GM21723 (cell line): ENCODE results near the gene ATP5F1B.
"Not testable (repeated sequence)": the region's sequence is repeated elsewhere in the genome, so short reads cannot be mapped to it uniquely, and the experiment has no call there.

Source experiments
- ATAC-seq: cut with Tn5 transposase; IDR thresholded peaks from one replicate; pipeline ENCODE4 v1.9.1; 2021; ENCODE audit warnings: mild to moderate bottlenecking, moderate library complexity; ENCODE audit not compliant: unreplicated experiment

Gene ATP5F1B

DNA sequence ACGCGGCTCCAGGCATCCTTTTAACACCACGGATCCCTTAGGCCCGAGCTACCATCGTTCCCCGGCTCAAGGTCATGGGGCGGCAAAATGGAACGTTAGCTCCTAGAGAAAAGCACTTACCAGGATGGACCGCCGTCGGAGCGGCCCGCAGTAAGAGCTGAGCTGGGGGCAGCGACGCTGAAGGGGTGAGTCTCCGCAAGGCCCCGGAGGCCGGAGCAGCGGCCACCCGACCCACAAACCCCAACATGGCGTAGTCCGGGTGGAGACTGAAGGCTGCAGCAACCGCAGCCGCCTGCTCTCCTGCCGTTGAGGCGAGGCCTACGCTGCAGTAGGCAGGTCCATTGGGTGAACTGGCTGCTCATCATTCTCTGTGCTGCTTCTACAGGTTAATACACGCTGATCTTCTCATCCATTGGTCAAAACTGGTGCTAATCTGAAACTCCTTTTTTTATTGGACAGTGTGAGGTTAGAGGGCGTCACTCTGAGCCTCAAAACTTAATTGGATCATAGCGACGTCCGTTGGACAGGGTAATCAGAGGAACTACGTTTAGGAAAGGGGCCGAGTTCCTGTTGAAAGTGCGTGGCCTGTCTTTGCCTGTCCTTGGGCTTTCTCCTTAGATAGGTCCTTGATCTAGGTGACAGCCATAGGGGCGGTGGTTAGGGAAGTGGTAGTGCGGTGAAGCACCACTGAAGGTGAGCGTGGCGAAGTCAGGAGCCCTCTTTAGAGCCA is at the start of gene ATP5F1B:
ATP5F1B (minus strand) TSS at position 268 of the 730 bp plus-strand sequence; CDS start at position 247, 21 bp downstream.
- ATAC-seq, result peak; percentile 98

DNA sequence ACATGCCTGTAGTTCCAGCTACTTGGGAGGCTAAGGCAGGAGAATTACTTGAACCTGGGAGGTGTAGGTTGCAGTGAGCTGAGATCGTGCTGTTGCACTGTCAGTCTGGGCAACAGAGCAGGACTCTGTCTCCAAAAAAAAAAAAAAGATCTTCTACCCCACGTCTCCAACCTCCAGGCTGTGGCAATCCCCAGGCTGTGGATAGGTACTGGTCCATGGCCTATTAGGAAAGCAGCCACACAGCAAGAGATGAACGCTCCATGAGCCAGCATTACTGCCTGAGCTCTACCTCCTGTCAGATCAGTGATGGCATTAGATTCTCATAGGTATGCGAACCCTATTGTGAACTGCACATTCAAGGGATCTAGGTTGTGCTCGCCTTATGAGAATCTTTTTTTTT is 48.4 kb upstream of the ATP5F1B start:
- no peak for ATAC-seq

DNA sequence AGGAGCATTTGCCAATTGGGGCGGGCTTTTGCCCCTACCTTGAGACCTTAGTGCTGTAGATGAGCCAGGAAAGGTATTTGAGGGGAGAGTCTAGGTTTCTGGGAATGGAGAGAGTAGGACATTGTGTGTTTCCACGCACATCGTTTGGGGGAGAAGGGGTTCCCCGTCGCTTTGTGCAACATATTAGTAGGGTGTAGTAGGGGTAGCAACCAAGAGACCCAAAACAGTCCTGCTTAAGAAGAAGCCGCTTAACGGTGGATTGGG is 43.0 kb upstream of the ATP5F1B start:
- ATAC-seq, result no peak

DNA sequence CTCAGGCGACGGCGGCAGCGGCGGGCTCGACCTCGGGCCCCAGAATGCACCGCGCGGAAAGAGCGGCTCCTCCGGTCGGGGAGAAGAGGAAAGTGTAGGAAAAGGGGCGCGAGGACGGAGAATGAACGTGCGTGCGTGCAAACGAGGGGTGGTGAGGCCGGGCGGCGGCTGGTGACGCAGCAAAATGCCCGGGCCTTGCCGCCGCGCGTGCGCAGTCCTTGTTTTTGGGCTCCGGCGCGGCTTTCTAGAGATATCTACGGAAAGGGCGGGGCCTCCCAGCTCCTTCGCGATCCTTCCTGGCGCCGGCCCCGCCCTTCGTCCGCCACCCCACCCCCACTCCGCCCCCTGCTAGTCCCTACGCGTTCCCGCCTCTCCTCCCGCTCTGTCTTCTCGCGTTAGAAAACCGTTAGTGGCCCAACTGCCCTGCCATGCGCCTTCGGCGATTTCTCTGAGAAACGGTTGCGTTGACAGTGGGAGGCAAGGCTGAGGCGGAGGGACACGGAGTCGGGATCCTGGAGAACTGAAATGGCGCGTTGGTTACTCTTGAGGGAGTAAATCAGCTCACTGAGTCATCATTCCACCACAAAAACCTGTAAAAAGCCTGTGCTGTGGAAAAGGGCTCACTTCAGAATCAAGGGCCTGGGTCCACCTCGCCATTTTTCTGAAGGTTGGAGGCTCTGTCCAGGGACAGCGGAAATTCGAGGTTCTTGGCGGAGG is 42.5 kb upstream of the ATP5F1B start, which contains the start of gene PTGES3:
PTGES3 (minus strand) TSS at position 156 of the 717 bp plus-strand sequence. CDS start 285 bp downstream, outside the sequence.
- ATAC-seq, result peak; percentile 61

DNA sequence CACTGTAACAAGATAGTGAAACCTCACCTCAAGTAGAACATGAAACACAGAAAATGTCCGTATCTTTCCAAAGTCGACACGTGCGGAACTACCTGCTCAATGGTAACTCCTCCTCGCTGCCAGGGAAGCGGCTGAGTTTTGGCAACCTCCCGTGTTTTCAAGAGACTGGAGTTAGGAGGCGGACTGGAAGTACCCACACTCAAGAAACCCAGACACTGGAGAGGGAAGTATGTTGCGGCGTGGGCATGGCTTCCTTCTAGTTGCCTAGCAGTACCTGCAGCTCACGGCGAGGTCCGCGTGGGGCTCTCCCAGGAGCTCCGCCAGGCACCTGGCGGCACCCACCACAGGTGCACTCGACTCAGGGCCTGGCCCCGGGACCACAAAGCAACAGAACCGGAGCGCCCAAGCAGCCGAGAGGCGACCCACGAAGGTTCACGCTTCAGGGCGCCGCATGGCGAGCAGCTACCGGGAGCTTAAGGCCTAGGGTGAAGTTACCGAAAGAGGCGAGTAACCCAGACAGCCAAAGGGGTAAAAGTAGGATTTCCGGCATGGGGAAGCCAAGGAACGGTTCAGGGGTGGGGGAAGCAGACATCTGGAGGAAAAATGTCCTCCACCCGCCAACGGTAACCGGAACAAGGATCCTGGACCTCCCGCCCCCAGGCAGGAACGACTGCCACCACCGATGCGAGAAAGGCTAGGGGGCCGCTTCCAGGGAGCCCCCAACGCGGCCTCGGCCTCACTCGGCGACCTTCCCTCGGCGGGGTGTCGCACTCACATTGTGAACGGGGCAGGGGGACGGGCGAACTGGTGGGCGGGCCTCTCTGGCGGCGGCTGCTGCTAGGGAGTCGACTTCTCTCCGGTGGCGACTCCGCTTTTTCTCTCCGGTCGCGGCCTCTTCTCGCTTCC is 41.7 kb upstream of the ATP5F1B start:
- ATAC-seq, result peak; percentile 9

DNA sequence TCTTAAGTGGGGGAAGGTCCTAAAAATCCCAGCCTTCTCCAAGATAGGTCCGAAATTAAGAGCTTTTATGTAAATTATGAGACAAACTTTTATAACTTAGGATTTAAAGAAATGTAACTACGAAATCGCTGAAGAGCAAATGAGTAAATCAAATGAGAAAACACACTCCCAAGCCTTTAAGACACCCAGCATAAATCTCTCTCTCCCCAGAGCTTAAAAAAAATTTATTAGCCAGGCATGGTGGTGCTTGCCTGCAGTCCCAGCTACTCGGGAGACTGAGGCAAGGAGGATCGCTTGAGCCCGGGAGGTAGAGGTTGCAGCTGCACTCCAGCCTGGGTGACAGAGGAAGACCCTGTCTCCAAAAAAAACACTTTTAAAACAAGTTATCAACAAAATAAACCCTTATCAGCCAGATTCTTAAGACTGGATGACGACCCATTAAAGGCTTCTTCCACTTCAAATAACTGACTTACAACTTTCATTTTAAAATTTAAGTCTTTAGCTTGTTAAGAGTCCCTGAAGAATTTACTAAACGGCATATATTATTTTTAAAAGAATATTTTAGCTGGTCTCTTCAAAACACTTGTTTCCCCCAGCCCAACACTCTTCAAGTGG is 39.1 kb upstream of the ATP5F1B start:
- no peak for ATAC-seq

DNA sequence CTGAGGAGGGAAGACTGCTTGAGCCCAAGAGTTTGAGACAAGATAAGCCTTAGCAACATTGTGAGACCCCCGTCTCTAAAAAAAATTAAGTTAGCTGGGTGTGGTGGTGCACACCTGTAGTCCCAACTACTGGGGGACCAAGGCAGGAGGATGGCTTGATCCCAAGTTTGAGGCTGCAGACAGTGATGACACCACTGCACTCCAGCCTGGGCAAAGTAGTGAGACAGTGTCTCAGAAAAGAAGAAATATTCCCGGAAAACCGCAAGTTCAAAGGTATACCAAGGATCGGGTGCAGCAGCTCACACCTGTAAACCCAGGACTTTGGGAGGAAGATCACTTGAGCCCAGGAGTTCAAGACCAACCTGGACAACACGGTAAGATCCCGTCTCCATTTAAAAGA is 36.5 kb upstream of the ATP5F1B start:
- ATAC-seq, result no peak

DNA sequence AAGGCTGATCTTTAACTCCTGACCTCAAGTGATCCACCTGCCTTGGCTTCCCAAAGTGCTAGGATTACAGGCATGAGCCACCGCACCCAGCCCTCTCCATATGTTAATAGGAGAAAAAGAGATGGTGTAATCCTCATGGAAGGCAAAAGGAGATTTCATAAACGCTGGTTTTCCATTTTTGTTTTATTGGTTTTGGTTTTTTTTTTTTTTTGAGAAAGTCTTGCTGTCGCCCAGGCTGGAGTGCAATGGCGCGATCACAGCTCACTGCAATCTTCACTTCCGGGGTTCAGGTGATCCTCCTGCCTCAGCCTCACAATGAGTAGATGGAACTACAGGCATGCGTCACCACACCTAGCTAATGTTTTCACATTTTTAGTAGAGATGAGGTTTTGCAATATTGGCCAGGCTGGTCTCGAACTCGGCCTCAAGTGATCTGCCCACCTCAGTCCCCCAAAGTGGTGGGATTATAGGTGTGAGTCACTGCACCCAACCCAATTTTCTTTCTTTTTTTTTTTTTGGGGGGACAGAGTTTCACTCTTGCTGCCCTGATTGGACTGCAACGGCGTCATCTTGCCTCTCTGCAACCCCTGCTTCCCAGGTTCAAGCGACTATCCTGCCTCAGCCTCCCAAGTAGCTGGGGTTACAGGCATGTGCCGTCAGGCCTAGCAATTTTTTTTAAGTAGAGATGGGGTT is 34.2 kb upstream of the ATP5F1B start:
- no peak for ATAC-seq

DNA sequence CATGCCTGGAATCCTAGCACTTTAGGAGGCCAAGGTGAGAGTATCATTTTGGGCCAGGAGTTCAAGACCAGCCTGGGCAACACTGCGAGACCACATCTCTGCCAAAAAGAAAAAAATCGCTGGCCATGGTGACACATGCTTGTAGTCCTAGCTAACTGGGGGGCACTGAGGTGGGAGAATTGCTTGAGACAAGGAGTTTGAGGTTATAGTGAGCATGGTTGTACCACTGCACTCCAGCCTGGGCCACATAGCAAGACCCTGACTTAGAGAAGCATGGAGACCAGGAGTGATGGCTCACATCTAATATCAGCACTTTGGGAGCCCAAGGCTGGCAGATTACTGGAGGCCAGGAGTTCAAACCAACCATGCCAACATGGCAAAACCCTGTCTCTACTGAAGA is 33.1 kb upstream of the ATP5F1B start:
- ATAC-seq, result no peak

DNA sequence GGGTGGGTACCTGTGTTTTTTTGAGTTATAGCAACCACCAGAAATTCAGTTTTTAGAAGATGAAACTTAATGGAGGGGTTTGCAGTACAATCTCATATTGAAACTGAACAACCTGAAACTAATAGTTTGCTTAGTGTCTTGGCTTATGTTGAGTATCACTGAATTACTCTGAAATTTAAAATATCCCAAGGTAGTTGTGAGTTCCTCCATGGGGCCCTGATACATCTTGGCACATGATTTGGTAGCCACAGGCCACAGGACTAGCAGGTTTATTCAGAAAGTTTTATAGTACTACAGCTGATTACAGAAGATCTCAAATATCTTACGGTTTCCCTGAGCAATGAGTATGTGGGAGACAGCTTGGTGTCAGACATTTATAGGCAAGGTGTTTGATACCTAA is 31.9 kb upstream of the ATP5F1B start:
- peak; percentile 70 for ATAC-seq

DNA sequence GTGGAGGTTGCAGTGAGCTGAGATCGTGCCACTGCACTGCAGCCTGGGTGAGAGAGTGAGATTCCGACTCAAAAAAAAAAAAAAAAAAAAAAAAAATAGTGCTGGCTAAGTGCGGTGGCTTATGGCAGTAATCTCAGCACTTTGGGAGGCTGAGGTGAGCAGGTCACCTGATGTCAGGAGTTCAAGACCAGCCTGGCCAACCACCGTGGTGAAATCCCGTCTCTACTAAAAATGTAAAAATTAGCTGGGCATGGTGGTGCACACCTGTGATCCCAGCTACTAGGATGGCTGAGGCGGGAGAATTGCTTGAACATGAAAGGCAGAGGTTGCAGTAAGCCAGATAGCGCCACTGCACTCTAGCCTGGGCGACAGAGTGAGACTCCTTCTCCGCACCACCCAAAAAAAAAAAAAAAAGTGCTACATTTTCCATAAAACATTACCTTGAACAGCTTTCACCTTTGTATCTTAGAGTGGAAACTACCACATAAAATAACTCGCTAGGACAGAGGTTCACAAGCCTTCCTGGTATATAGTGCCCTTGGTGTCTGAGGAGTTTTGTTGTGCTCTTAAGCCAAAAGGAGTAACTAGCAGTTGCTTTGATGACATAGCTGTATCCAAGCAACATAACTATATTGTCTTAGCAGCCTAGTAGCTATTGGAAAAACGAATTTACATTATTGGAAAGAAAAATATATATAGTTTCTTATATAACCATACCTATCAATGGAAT is 31.2 kb upstream of the ATP5F1B start:
- ATAC-seq, result no peak

DNA sequence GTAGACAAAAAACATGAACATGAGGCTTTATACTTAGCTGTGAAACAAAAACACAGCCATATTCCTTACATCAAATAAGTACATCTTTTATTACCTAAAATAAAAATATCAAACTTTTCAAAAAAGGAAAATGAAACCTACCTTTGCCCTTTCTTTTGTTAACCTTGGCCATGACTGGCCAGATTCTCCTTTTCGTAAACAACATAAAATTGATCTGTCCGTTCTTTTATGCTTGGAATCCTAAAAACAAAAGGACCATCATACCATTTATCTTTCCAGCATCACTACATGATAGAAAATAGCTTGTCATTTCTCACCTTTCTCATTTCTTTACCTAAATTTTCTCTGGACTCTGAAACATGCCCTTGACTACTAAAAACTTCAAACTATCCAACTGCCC is 25.8 kb upstream of the ATP5F1B start:
- no peak for ATAC-seq

DNA sequence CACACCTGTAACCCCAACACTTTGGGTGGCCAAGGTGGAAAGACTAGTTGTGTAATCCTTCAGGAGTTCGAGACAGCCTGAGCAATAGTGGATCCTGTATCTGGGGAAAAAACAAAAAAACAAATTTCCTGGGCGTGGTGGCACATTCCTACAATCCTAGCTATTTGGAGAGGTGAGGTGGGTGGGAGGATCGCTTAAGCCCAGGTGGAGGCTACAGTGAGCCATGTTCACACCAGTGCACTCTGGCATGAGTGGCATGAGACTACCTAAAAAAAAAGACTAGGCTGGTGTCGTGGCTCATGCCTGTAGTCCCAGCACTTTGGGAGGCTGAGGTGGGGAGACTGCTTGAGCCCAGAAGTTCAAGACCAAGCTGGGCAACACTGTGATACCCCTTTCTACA is 25.1 kb upstream of the ATP5F1B start:
- ATAC-seq, result no peak

DNA sequence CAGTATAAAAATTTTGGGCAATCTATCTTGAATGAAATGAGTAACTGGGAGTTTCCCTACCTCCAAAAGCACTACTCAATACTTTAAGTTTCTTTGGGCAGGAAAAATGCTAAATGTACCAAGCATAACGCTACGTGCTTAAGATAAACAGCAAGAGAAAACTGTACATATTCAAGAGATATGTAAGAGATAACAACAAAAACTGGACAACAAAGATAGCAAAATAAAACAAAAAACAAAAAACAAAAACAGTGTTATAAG is 22.3 kb upstream of the ATP5F1B start:
- no peak for ATAC-seq

DNA sequence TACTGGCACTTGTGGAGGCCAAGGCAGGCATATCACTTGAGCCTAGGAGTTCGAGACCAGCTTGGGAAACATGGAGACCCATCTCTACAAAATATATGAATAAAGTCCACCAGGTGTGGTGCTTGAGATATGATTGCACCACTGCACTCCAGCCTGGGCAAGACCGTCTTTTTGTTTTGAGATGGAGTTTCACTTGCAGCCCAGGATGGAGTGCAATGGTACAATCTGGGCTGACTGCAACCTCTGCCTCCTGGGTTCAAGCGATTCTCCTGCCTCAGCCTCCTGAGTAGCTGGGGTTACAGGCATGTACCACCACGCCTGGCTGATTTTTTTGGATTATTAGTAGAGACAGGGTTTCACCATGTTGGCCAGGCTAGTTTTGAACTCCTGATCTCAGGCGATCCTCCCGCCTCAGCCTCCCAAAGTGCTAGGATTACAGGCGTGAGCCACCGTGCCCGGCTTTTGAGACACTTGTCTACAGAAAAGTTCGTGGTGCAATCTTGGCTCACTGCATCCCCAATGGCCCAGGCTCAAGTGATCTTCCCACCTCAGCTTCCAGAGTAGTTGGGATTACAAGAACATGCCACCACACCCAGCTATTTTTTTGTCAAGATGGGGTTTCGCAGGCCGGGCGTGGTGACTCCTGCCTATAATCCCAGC is 16.3 kb upstream of the ATP5F1B start:
- ATAC-seq, result no peak

DNA sequence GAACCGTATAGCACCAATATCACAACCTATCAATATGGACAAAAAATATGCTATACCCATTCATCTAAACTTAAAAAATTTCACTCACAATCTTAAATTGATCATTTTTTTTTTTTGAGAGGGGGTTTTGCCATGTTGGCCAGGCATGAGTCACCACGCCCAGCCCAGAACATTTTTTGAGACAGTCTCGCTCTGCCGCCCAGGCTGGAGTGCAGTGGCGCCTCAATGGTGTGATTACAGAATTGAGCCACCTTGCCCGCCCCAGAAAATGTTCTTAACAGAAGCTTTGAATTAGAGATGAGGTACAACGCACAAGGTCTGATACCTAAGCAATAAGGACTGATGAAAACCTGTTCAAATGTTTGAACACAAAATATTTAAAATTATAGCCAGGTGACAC is 15.8 kb upstream of the ATP5F1B start:
- ATAC-seq, result no peak

DNA sequence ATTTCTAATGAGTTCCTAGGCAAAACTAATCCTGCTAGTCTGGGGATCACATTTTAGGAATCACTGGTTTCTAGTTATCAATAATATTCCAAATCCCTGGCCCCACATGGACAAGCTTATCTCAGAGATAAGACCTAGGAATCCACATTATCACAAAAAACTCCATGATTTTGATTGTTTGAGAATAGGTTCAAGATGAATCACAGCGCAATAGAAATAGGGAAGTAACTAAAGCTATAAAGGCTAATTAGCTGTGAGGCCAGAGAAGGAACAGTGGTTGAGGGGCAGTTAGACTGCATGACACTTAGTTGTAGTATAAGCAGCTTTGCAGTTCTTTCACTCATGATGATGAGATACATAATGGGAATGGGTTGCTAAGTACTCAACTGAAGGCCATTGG is 13.1 kb upstream of the ATP5F1B start:
- no peak for ATAC-seq

DNA sequence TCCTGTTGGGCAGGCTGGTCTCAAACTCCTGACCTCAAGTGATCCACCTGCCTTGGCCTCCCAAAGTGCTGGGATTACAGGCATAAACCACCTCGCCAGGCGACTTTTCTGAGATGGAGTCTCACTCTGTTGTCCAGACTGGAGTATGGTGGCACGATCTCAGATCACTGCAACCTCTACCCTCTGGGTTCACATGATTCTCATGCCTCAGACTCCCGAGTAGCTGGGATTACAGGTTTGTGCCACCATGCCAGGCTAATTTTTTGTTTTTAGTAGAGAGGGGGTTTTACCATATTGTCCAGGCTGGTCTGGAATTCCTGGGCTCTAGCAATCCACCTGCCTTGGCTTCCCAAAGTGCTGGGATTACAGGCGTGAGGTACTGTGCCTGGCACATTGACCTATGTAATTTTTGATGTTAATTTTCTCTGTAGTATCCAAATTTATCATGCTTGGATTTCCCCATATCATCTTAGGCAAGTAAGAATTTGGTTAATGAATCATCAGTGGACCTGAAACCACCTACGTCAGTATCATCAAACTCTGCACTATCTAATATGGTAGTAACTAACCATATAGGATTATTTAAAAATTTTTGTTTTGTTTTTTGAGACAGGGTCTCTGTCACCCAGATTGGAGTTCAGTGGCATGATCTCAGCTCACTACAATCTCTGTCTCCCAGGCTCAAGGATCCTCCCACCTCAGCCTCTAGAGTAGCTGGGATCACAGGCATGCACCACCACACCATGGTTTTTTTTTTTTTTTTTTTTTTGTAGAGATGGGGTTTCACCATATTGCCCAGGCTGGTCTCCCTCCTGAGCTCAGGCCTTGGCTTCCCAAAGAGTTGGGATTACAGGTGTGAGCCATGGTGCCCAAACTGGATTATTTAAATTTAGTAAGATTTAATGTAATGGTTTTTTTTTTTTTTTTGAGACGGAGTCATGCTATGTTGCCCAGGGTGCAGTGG is 11.9 kb upstream of the ATP5F1B start:
- peak; percentile 68 for ATAC-seq

DNA sequence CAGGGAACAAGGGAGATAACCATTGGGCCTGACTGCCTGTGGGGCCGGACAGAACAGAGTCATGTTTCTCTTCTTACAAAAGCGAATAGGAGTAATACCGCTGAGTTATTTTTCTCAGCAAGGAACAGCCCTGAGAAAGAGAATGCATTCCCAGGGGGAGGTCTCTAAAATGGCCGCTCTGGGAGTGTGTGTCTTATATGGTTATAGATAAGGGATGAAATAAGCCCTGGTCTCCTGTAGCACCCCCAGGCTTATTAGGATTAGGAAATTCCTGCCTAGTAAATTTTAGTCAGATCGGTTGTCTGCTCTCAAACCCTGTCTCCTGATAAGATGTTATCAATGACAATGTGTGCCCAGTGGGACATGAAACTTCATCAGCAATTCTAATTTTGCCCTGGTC is 8.0 kb upstream of the ATP5F1B start:
- not testable (repeated sequence) for ATAC-seq
